Osteocyte (in vitro differentiated cells): Measurements from ENCODE around the gene SPATA1. TPM values are rescaled to one million over a fixed set of nuclear protein-coding genes. Genes with fewer than 3 reads are reported as not detected.
"Not testable (repeated sequence)": the region's sequence is repeated elsewhere in the genome, so short reads cannot be mapped to it uniquely, and the experiment has no call there.

Experiments used
- DNase-seq: peaks from one replicate; pipeline ENCODE4 v3.0.0; 2021; ENCODE audit warnings: mixed read lengths; ENCODE audit not compliant: unreplicated experiment; ENCODE audit errors: extremely low spot score
- H3K27ac Mint-ChIP-seq: one replicate; pipeline ENCODE4 v1.8.0; 2021; ENCODE audit warnings: mild to moderate bottlenecking, mixed read lengths; ENCODE audit not compliant: unreplicated experiment
- H3K27me3 Mint-ChIP-seq: one replicate; pipeline ENCODE4 v1.8.0; 2021; ENCODE audit warnings: mixed read lengths; ENCODE audit not compliant: unreplicated experiment
- H3K36me3 Mint-ChIP-seq: one replicate; pipeline ENCODE4 v1.8.0; 2021; ENCODE audit warnings: mixed read lengths; ENCODE audit not compliant: unreplicated experiment
- H3K4me1 Mint-ChIP-seq: one replicate; pipeline ENCODE4 v1.8.0; 2021; ENCODE audit warnings: mixed read lengths; ENCODE audit not compliant: unreplicated experiment
- H3K4me3 Mint-ChIP-seq: one replicate; pipeline ENCODE4 v1.8.0; 2021; ENCODE audit warnings: mild to moderate bottlenecking, moderate library complexity, mixed read lengths; ENCODE audit not compliant: unreplicated experiment
- H3K9me3 Mint-ChIP-seq: one replicate; pipeline ENCODE4 v1.8.0; 2021; ENCODE audit warnings: mixed read lengths; ENCODE audit not compliant: unreplicated experiment
- CTCF ChIP-seq: fragments of 200-600 bp; sonication (generic); IDR thresholded peaks from 2 replicates; pipeline ENCODE4 v1.5.0; 2021; ENCODE audit warnings: antibody characterized with exemption, mild to moderate bottlenecking, moderate library complexity
- total RNA-seq: library from RNA; stranded (reverse); gene quantifications from 2 replicates; pipeline ENCODE4 v1.2.1, GENCODE V29; 2021

The SPATA1 gene
- total RNA-seq, 1 donor from 2014 or later: 1.7 TPM

GRCh38 chr1:84502927-84503326 lies 3.3 kb upstream of the SPATA1 start:
- Mint-ChIP-seq H3K9me3 (no peaks in the 10 kb centered on the region), H3K27me3 (no peaks in the 10 kb centered on the region), H3K4me3 (peak overlapping the region; percentile 33), H3K36me3 (peaks cover 11% of the 10 kb centered on the region), H3K4me1 (peaks cover 39% of the 10 kb centered on the region), H3K27ac (no peak overlapping the region)
- no peak for TF ChIP-seq CTCF
- DNase-seq: no peak

- TF ChIP-seq CTCF: peak; percentile 31
- H3K27ac Mint-ChIP-seq: peak overlapping the region; percentile 97
- peaks cover 41% of the 10 kb centered on the region for H3K4me1 Mint-ChIP-seq
- no peaks in the 10 kb centered on the region for H3K27me3 Mint-ChIP-seq
- peak overlapping the region; percentile 98 for H3K4me3 Mint-ChIP-seq
- H3K9me3 Mint-ChIP-seq: peaks cover 9% of the 10 kb centered on the region
- H3K36me3 Mint-ChIP-seq: peaks cover 13% of the 10 kb centered on the region
- DNase-seq: no peak
Observed at GRCh38 chr1:84504580-84505492, 1.4 kb upstream of the SPATA1 start.

GRCh38 chr1:84505493-84506001 lies 639 bp upstream of the SPATA1 start:
- no peak for TF ChIP-seq CTCF
- peaks cover 13% of the 10 kb centered on the region for H3K36me3 Mint-ChIP-seq
- H3K9me3 Mint-ChIP-seq: peaks cover 9% of the 10 kb centered on the region
- H3K4me1 Mint-ChIP-seq: peaks cover 37% of the 10 kb centered on the region
- DNase-seq: no peak
- peak overlapping the region; percentile 99 for H3K27ac Mint-ChIP-seq
- H3K27me3 Mint-ChIP-seq: no peaks in the 10 kb centered on the region
- H3K4me3 Mint-ChIP-seq: peak overlapping the region; percentile 98

GRCh38 chr1:84506729-84507453 lies 705 bp downstream of the SPATA1 start:
- Mint-ChIP-seq H3K4me1 (peaks cover 28% of the 10 kb centered on the region), H3K9me3 (peaks cover 9% of the 10 kb centered on the region), H3K36me3 (peaks cover 9% of the 10 kb centered on the region), H3K4me3 (peak overlapping the region; percentile 98), H3K27me3 (no peaks in the 10 kb centered on the region), H3K27ac (peak overlapping the region; percentile 99)
- no peak for TF ChIP-seq CTCF
- no peak for DNase-seq

- H3K36me3 Mint-ChIP-seq, H3K27me3 Mint-ChIP-seq, H3K27ac Mint-ChIP-seq, H3K9me3 Mint-ChIP-seq, DNase-seq, H3K4me3 Mint-ChIP-seq: not testable (repeated sequence)
- peaks cover 23% of the 10 kb centered on the region for H3K4me1 Mint-ChIP-seq
Observed at GRCh38 chr1:84507887-84508286, 1.7 kb downstream of the SPATA1 start.
